Fibroblast of mammary gland (primary cell): Measurements from ENCODE around the gene USO1.
A peak's percentile ranks its signal among the peaks of the same experiment; 100 is the strongest.
"Not testable (repeated sequence)": the region's sequence is repeated elsewhere in the genome, so short reads cannot be mapped to it uniquely, and the experiment has no call there.

Source experiments
- DNase-seq: peaks from one replicate; pipeline ENCODE4 v3.0.0-alpha.2; 2010; ENCODE audit warnings: low read depth
- H3K4me3 ChIP-seq: 2 replicates; pipeline ENCODE4 v1.5.1; 2011; ENCODE audit warnings: low read depth, mild to moderate bottlenecking, low read length, moderate library complexity; ENCODE audit not compliant: control insufficient read depth
- TF ChIP-seq, protein P1 (sequence below): conservative IDR thresholded peaks from 2 replicates; pipeline ENCODE4 v1.5.1; 2011; ENCODE audit warnings: low read depth, low read length, inconsistent platforms; ENCODE audit not compliant: control insufficient read depth, insufficient read depth

The USO1 gene

DNA sequence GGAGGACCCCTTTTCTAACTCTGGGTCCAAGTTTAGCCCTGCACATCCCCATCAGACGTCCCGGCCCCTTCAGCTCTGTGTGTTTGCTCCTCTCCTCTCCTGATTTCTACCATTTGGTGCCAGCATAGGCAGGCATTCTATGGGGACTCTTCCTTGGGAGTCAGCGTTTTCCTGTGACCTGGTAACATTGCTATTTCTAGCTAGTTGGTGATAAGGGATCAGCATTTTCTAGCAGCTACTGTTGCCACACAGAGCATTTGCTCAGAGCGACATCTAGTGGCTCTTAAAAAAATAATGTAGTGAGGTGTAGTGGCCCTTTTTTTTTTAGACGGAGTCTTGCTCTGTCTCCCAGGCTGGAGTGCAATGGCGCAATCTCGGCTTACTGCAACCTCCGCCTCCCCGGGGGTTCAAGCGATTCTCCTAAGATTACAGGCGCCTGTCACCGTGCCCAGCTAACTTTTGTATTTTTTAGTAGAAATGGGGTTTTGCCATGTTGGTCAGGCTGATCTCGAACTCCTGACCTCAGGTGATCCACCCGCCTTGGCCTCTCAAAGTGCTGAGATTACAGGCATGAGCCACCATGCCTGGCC, 123.9 kb downstream of the USO1 start:
- peak; percentile 92 for DNase-seq
- not testable (repeated sequence) for H3K4me3 ChIP-seq
- TF ChIP-seq, protein P1, sequence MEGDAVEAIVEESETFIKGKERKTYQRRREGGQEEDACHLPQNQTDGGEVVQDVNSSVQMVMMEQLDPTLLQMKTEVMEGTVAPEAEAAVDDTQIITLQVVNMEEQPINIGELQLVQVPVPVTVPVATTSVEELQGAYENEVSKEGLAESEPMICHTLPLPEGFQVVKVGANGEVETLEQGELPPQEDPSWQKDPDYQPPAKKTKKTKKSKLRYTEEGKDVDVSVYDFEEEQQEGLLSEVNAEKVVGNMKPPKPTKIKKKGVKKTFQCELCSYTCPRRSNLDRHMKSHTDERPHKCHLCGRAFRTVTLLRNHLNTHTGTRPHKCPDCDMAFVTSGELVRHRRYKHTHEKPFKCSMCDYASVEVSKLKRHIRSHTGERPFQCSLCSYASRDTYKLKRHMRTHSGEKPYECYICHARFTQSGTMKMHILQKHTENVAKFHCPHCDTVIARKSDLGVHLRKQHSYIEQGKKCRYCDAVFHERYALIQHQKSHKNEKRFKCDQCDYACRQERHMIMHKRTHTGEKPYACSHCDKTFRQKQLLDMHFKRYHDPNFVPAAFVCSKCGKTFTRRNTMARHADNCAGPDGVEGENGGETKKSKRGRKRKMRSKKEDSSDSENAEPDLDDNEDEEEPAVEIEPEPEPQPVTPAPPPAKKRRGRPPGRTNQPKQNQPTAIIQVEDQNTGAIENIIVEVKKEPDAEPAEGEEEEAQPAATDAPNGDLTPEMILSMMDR: peak; percentile 70

DNA sequence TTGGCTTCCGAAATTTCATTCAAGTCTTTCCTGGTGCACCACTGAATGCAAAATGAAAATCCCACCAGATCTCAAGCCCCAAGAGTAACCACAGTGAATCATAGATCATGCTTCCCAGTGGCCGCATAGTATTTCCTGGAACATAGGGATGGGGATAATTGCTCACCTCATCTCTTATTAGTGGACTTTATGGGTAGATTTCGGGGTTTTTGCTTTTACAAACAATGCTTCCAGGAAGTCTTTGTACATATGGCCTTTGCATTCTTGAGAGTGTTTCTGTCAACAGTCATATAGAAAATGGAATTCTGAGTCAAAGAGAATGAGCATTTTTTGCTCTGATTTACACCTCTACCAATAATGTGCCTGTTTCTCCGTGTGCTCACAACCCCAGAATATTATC, 124.5 kb downstream of the USO1 start:
- peak; percentile 69 for DNase-seq
- TF ChIP-seq, protein P1: no peak
- no peak overlapping the region for H3K4me3 ChIP-seq

DNA sequence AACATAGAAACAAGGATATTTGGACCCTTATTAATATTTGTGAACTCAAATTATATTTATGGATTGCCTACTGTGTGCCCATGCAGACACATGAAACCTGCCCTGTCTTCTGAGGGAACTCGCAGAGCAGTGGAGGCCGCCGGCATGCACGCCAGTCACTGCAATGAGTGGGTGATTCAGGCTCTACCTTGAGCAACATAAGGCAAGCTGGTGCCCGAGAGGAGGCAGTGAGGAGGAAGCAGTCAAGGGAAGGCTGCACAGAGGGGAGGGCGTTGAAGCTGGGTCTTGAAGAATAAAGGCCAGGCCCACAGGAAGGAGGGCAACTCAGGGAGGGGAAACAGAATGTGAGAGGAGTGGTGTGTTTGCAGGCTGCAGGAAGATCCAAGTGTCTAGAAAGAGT, 125.1 kb downstream of the USO1 start:
- no peak for DNase-seq
- TF ChIP-seq, protein P1: no peak
- H3K4me3 ChIP-seq: no peak overlapping the region

DNA sequence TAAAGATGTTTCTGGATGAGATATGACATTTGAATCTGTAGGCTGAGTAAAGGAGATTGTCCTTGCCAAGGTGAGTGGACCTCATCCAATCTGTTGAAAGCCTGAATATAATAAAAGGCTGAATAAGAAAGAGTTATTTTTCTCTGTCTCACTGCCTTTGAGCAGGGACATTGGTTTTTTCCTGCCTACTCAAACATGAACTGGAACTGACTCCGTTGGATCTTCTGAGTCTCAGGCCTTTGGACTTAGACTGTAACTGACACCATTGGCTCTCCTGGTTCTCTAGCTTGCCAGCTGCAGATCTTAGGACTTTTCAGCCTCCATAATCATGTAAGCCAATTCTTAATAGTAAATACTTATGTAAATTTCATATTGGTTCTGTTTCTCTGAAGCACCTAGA, 134.3 kb downstream of the USO1 start:
- DNase-seq: no peak
- TF ChIP-seq, protein P1: no peak
- H3K4me3 ChIP-seq: no peak overlapping the region

DNA sequence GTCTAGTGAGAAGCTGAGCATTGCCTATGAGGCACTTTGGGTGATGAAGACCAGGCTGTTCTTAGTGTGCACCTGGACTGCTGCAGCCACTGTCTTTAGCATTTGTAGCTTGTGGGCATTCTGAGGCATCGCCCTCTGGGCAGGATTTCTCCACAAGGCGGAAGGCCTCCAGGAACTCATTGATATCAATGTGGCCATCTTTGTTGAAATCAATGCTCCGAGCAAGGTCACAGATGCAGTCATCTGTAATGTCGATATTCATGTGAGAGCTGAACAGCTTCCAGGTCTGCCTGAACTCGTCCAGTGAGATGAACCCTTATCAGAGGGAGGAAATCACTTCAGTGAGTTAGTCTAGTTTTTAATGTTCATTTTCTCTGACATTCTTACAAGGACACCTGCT, 136.2 kb downstream of the USO1 start:
- TF ChIP-seq, protein P1: no peak
- no peak overlapping the region for H3K4me3 ChIP-seq
- no peak for DNase-seq
